GM12865 (cell line): ENCODE measurements around the gene PDE4B.

Experiments
- DNase-seq: peaks from one replicate; pipeline ENCODE4 v3.0.0; 2010; ENCODE audit warnings: low read depth
- H3K4me3 ChIP-seq: 2 replicates; pipeline ENCODE4 v1.5.1; 2011; ENCODE audit warnings: mild to moderate bottlenecking, low read depth, low read length, control low read depth
- TF ChIP-seq, protein P1 (sequence below): IDR thresholded peaks from 2 replicates; pipeline ENCODE4 v1.5.1; 2011; ENCODE audit warnings: low read length, control low read depth, low read depth, inconsistent platforms; ENCODE audit not compliant: insufficient read depth; ENCODE audit errors: missing control alignments

The PDE4B gene

DNA sequence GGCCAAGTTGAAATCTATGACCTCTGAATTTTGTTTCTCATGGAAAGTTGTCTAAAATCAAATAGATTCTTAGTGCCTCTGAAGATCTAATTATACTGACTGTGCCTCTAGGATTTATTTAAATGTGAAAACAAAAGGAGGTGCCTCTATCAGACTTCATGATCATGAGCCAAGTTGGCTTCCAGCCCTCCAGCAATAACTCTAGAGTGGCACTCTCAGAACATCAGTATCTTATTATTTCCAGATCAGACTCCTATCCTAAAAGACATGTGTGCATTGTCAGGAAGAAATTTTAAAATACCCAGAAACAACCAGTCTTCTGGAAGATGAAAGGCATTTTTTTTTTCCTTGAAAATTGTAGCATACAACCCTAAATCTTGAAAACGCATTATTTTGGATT lies 368.0 kb downstream of the PDE4B start:
- DNase-seq = no peak
- H3K4me3 ChIP-seq = no peak overlapping the region
- TF ChIP-seq, protein P1, sequence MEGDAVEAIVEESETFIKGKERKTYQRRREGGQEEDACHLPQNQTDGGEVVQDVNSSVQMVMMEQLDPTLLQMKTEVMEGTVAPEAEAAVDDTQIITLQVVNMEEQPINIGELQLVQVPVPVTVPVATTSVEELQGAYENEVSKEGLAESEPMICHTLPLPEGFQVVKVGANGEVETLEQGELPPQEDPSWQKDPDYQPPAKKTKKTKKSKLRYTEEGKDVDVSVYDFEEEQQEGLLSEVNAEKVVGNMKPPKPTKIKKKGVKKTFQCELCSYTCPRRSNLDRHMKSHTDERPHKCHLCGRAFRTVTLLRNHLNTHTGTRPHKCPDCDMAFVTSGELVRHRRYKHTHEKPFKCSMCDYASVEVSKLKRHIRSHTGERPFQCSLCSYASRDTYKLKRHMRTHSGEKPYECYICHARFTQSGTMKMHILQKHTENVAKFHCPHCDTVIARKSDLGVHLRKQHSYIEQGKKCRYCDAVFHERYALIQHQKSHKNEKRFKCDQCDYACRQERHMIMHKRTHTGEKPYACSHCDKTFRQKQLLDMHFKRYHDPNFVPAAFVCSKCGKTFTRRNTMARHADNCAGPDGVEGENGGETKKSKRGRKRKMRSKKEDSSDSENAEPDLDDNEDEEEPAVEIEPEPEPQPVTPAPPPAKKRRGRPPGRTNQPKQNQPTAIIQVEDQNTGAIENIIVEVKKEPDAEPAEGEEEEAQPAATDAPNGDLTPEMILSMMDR = no peak

DNA sequence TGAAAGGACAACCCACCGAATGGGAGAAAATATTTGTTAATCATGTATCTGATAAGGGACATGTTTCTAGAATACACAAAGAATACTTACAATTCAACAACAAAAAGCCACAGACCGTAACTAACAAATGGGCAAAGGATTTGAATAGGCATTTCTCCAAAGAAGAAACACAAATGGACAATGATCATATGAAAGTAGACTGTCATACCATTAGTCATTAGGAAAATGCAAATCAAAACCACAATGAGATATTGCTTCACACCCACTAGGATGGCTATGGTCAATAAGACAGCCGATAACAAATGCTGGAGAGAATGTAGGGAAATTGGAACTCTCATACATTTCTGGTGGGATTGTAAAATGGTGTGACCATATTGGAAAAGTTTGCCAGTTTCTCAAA lies 374.1 kb downstream of the PDE4B start:
- TF ChIP-seq, protein P1 = no peak
- DNase-seq = no peak
- no peak overlapping the region for H3K4me3 ChIP-seq

DNA sequence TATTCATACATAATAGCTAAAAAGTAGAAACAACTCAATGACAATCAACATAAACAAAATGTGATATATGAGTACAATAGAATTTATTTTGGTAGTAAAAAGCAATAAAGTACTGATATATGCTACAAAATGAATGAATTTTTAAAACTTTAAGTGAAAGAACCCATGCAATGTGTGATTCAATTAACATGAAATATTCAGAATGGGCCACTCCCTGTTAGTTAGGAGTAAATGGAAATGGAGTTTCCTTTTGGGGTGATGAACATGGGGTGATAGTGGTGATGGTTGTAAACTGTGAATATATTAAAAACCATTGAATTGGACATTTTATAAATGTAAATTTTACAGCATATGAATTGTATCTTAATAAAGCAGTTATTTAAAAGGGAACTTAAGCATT lies 374.6 kb downstream of the PDE4B start:
- TF ChIP-seq, protein P1 = no peak
- H3K4me3 ChIP-seq = no peak overlapping the region
- DNase-seq = no peak

GRCh38 chr1:66168467-66168887 lies 375.8 kb downstream of the PDE4B start:
- no peak overlapping the region for H3K4me3 ChIP-seq
- DNase-seq = peak; percentile 7
- TF ChIP-seq, protein P1 = no peak

DNA sequence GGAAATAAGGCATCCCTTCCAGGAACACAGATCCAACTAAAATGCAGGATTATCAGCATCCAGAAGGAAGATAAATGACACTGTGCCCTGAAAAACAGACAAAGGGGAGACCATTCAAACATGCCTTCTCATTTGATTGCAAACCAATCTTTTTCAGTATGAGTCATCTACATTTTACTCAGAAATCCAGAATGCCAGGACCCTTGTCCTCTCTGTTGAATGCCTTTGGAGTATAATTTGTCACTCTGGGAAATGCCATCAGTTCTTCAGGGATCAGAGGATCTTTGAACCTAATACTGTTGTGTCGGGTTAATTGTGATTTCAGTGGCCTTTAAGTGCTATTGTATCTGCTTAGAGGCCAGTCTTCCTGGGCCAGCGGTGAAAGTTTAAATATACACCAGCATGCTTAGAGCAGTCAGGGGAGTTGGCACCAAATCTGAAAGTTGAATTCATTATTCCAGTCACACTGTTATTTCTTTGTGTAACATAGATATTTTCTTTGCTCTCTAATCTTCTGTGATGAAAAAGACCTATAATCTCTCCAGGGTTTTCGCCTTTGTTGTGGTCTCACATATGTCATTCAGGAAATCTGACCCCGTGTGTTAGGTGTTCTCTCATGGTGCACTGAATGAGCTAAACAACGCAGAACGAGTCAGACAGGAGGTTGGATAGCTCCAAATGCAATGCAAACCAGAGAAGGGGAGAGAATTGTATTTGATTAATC lies 376.4 kb downstream of the PDE4B start:
- TF ChIP-seq, protein P1 = no peak
- H3K4me3 ChIP-seq = no peak overlapping the region
- DNase-seq = no peak

GRCh38 chr1:66172272-66172671 lies 379.6 kb downstream of the PDE4B start:
- no peak overlapping the region for H3K4me3 ChIP-seq
- no peak for DNase-seq
- TF ChIP-seq, protein P1 = no peak

DNA sequence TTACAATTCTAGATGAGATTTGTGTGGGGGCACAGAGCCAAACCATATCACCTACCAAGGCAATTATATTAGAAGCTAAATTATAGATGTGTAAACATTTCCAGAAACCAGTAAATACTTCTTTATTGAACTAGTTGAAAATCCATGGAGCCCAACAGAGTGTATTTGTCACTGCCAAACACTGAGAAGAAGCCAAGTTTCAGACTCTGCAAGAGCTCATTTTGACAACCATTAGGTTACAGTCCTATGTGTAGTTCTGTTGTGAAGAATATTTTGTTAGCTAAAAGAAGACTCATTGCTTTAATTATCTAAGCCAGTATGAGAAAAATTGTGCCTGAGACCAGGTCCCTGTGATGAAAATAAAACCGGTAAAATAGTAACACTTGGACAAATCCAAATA lies 382.4 kb downstream of the PDE4B start:
- no peak for DNase-seq
- TF ChIP-seq, protein P1 = no peak
- H3K4me3 ChIP-seq = no peak overlapping the region
